Cardiac septum (tissue), 1 donor: ENCODE measurements around the gene DHRS1. TPM values are rescaled to one million over a fixed set of nuclear protein-coding genes. Genes with fewer than 3 reads are reported as not detected.
A peak's percentile ranks its signal among the peaks of the same experiment; 100 is the strongest.

ENCODE experiments used
- DNase-seq: peaks from one replicate; pipeline ENCODE4 v3.0.0-alpha.2; 2020; ENCODE audit warnings: low spot score
- intact Hi-C: fragments of 100-400 bp; cut with DNase I; formaldehyde crosslinking; loops from one replicate; pipeline ENCODE4 v1.14.0; 2022
- total RNA-seq: library from RNA; stranded (reverse); fragmentation: NEBNext Ultra II Directional; extraction: Animal tissue kit (Norgen Biotek cat#: 25700); gene quantifications from one replicate; pipeline ENCODE4 v1.2.1, GENCODE V29; 2021
- donor health status: DM: no; HTN: no; CAD: no.

The DHRS1 gene
- total RNA-seq, 1 donor from 2014 or later = 8.5 TPM

DNA sequence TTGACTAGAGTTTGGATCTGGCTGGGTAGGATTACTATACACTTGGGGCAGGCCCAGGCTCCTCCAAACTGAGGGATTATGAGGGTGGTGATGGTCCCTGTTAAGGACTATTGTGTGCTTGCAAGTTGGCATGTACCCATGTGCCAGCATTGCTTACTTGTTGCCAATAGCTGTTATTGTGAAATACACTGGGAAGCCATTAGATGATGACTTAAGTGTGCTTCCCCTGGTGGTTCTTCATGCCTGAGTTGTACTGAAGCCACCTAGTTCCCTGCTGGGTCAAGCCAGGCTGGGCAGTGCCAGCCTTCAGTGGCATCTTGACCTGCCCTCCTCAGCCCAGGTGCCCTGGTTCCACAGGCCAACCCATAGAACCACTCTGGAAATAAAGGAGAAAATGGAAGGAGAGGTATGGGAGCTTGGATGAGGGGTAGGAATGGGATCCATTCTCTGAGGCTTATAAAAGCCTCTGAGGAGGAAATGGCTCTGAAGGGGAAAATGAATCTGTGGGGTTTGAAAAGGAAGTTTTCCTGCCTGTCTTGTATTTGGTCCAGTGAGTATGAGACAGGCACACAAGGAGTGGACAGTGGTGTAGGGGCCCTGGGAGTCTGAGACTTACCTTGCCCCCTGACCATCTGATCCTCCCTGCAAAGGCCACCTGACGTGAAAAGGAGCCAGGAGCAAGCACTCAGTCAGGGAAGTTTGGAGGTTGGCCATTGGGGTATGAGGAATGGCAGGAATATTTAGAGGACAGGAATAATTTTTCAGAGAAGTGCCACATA lies 12.4 kb upstream of the DHRS1 start:
- DNase-seq = no peak
- intact Hi-C loops = no loop called here

GRCh38 chr14:24310646-24311604 lies 11.3 kb upstream of the DHRS1 start, which contains the start of gene LTB4R:
Gene LTB4R (plus strand): TSS chr14:24311502. CDS start chr14:24315652, 4,150 bp downstream.
- DNase-seq = peak; percentile 92
- intact Hi-C loops = no loop called here

- no peak for DNase-seq
- intact Hi-C loops = no loop called here
These were observed 10.7 kb upstream of the DHRS1 start for GRCh38 chr14:24310265-24310645.

GRCh38 chr14:24309538-24310264 lies 10.1 kb upstream of the DHRS1 start, which contains the start of gene LTB4R2:
Gene LTB4R2 (plus strand): TSS chr14:24310140. CDS start chr14:24310665, 525 bp downstream.
- no peak for DNase-seq
- intact Hi-C loops = no loop called here

GRCh38 chr14:24308342-24309124 lies 9.0 kb upstream of the DHRS1 start:
- no peak for DNase-seq
- intact Hi-C loops = no loop called here

GRCh38 chr14:24307575-24308341 lies 8.2 kb upstream of the DHRS1 start, which contains the start of gene CIDEB:
Gene CIDEB (minus strand): TSS chr14:24307977. CDS start chr14:24307858, 119 bp downstream.
- DNase-seq = peak; percentile 82
- intact Hi-C loops = no loop called here

- intact Hi-C loops = no loop called here
- DNase-seq = no peak
These were observed 7.6 kb upstream of the DHRS1 start for GRCh38 chr14:24307156-24307574.

DNA sequence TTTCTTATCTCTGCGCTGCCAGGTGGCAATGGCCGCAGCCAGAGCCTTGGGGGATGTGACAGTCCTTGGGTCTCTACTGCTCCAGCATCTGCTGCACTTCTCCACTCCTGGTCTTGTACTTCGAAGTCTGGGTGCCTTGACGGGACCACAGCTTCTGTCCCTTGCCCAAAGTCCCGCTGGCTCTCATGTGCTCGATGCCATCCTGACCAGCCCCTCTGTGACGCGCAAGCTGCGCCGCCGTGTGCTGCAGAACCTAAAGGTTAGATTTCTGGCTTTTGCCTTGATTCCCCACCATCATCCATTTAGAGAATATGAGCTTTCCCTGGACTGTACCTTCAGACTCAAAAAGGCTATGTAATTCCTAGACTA lies 4.4 kb upstream of the DHRS1 start:
- no peak for DNase-seq
- intact Hi-C loops = no loop called here

DNA sequence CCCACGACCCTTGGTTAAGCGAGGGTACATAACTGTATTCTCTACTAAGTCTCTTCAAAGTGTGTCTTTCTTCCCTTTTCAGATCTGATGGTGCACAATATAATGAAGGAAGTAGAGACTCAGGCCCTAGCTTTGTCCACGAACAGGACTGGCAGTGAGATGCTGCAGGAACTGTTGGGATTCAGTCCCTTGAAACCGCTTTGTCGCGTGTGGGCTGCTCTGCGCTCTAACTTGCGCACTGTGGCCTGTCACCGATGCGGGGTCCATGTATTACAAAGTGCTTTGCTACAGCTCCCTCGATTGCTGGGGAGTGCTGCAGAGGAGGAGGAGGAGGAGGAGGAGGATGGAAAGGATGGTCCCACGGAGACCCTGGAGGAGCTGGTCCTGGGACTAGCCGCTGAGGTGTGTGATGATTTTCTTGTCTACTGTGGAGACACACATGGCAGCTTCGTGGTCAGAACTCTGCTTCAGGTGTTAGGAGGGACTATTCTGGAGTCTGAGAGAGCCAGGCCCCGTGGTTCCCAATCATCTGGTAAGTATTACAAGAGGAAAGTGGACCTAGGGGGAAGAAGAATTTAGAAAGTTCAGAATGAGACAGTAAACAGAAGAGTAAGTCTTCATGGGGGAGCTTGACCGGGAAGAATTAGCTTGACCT lies 873 bp upstream of the DHRS1 start:
- DNase-seq = no peak
- intact Hi-C loops = no loop called here

- intact Hi-C loops = loop anchor here (1.0 kb wide), 1 partner anchor 57 kb away; the partner anchor contains the start of gene TINF2
- DNase-seq = no peak
These were observed 707 bp downstream of the DHRS1 start for GRCh38 chr14:24298892-24299254.

- intact Hi-C loops = loop anchor here (2.0 kb wide), 1 partner anchor 239 kb away; no protein-coding TSS in a partner anchor
These were observed 2.2 kb downstream of the DHRS1 start for GRCh38 chr14:24297190-24297964.

DNA sequence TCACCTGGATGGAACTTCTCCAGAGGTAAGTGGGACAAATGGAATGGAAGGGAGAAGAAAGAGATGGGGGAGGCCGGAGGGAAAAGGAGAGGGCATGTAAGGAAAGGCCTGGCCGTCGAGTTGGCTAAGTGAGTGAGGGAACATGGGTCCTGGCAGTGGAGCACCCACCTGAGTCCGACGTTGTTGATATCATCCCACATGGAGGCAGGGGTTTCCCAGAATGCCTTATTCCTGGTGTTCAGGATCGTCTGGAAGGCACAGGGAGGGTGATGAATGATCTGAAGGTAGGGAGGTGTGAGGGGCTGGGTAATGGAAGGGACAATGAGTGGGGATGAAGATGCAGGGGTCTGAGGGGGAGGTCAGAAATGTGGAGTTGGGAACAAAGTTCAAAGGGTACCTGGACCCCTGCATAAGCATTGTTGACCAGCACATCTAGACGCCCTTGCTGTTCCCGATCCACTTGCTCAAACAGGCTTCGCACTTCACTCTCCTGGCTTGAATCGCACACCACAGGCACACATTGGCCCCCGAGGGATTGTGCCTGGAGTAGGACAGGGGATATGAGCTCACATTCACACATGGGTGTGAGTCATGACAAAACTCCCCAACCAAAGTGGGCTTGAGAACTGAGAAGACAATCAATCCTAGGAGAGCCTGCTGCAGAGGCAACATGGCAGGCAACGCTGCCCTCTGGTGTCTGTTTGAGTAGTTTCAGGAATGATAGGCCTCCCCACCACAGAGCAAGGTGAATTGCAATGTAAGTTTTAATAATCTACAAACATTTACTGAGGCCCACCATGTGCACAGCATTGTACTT lies 3.0 kb downstream of the DHRS1 start:
- intact Hi-C loops = loop anchor here (2.0 kb wide), 1 partner anchor 238 kb away; no protein-coding TSS in a partner anchor
- peak; percentile 84 for DNase-seq

More at GRCh38 chr14:24297190-24297964, 2.2 kb downstream of the DHRS1 start:
- DNase-seq = no peak

DNA sequence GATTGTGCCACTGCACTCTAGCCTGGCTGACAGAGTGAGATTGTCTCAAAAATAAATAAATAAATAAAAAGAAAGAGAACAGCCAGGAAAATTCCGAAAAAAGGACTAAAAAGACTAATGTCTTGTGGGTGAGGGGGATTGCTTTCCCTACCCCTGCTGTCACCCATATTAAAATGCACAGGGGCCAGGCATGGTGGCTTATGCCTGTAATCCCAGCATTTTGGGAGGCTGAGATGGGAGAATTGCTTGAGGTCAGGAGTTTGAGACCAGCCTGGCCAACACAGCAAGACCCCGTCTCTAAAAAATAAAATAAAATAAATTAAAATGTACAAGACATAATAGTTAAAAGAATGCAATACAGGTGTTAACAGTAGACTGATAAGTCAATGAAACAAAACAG lies 6.1 kb downstream of the DHRS1 start:
- intact Hi-C loops = no loop called here
- no peak for DNase-seq

DNA sequence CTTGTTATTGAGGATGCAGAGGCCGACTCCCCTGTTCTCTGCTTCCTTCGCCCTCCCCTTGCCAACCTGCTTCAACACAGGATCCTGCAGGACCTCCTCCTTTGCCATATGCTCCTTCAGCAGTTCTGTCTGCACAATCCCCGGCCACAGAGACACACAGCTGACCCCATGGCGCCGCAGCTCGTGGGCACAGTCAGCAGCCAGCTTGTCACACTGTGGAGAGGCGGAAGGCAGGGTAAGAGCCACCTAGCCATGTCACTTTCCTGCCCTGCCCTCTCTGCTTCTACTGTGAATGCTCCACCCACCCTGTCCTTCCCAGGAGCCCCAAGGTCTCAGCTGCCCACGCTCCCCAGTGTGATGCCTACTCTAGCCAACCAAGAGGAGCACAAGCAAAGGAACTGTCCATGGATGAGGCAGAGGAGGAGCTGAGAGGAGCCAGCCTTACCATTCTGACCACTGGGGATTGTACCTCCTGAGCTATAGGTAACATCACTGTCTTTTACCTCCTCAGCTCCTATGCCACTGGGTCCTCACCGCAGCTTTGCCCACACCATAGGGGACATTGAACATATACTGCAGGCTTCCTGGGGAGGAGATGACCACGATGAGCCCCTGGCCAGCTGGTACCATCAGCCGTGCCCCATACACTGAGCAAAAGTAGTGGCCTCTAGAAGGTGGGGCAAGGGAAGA lies 7.3 kb downstream of the DHRS1 start:
- DNase-seq = no peak
- intact Hi-C loops = no loop called here

- intact Hi-C loops = no loop called here
- no peak for DNase-seq
These were observed 8.0 kb downstream of the DHRS1 start for GRCh38 chr14:24291446-24292117.
